Caco-2 (cell line): ENCODE measurements around the gene OSR1. TPM values are rescaled to one million over a fixed set of nuclear protein-coding genes. Genes with fewer than 3 reads are reported as not detected.
A peak's percentile ranks its signal among the peaks of the same experiment; 100 is the strongest.

Experiments
- BruUV-seq: library from RNA; stranded (reverse); fragments of 400-500 nt; replicated peaks from 2 replicates; lab custom pipeline; 2021; lab: Mats Ljungman, UMichigan
- CTCF ChIA-PET: fragments of 300-600 bp; sonication (Branson Sonifier 250); formaldehyde crosslinking; loops from one replicate; lab custom pipeline; 2022; ENCODE audit warnings: antibody characterized with exemption; lab: Charles Lee
- POLR2A ChIA-PET: fragments of 300-600 bp; sonication (Branson Sonifier 250); formaldehyde crosslinking; loops from one replicate; lab custom pipeline; 2022; ENCODE audit warnings: antibody characterized with exemption; lab: Charles Lee
- DNase-seq, 2 experiments: peaks; one replicate each; pipeline versions ENCODE4 v3.0.0 to v3.0.0-alpha.2; 2020 to 2022
- H3K27me3 ChIP-seq: replicated peaks from 2 replicates; pipeline ENCODE4 v1.6.0; 2011; ENCODE audit warnings: low read length; ENCODE audit not compliant: control insufficient read depth, insufficient read depth
- H3K36me3 ChIP-seq: 2 replicates; pipeline ENCODE4 v1.5.1; 2011; ENCODE audit warnings: low read length; ENCODE audit not compliant: control insufficient read depth, insufficient read depth
- H3K4me1 ChIP-seq: fragments of 250-450 bp; sonication (Bioruptor Pico); 2 replicates; pipeline ENCODE4 v1.5.1; 2020; ENCODE audit warnings: mild to moderate bottlenecking
- H3K4me3 ChIP-seq: 2 replicates; pipeline ENCODE4 v1.5.1; 2011; ENCODE audit warnings: low read depth, mild to moderate bottlenecking, control low read depth, low read length
- H3K9me3 ChIP-seq: fragments of 250-450 bp; sonication (Bioruptor Pico); 2 replicates; pipeline ENCODE4 v1.5.1; 2020; ENCODE audit warnings: mild to moderate bottlenecking, moderate library complexity
- H3K27ac Mint-ChIP-seq: one replicate; pipeline ENCODE4 v1.8.0; 2022; ENCODE audit warnings: mixed read lengths; ENCODE audit not compliant: unreplicated experiment
- H3K27me3 Mint-ChIP-seq: one replicate; pipeline ENCODE4 v1.8.0; 2022; ENCODE audit warnings: mixed read lengths; ENCODE audit not compliant: insufficient read depth, unreplicated experiment
- H3K36me3 Mint-ChIP-seq: one replicate; pipeline ENCODE4 v1.8.0; 2022; ENCODE audit warnings: mild to moderate bottlenecking, mixed read lengths; ENCODE audit not compliant: insufficient read depth, unreplicated experiment
- H3K4me1 Mint-ChIP-seq: one replicate; pipeline ENCODE4 v1.8.0; 2022; ENCODE audit warnings: low read depth, mixed read lengths; ENCODE audit not compliant: unreplicated experiment
- H3K4me3 Mint-ChIP-seq: one replicate; pipeline ENCODE4 v1.8.0; 2022; ENCODE audit warnings: mild to moderate bottlenecking, moderate library complexity, mixed read lengths; ENCODE audit not compliant: unreplicated experiment
- H3K9me3 Mint-ChIP-seq: one replicate; pipeline ENCODE4 v1.8.0; 2022; ENCODE audit warnings: mixed read lengths; ENCODE audit not compliant: unreplicated experiment
- intact Hi-C: fragments of 100-400 bp; cut with micrococcal nuclease; formaldehyde crosslinking; loops from one replicate; pipeline ENCODE4 v1.10.0; 2022; ENCODE audit not compliant: unreplicated experiment
- total RNA-seq: library from RNA; stranded (reverse); gene quantifications from 2 replicates; pipeline ENCODE4 v1.2.3, GENCODE V29; 2022
- TF ChIP-seq, protein P1 (sequence below), 2 experiments: fragments of 200-600 bp in 1 of 2; IDR thresholded peaks; 1 replicate in 1 of 2; 2 replicates in 1 of 2; pipeline versions ENCODE4 v1.5.1 to v1.8.0; 2011 to 2022; ENCODE audit warnings: antibody characterized with exemption in 1 of 2, control low read depth in 1 of 2, inconsistent platforms in 1 of 2, low read depth in 1 of 2, low read length in 1 of 2, mild to moderate bottlenecking in 1 of 2, moderate library complexity in 1 of 2; ENCODE audit not compliant: insufficient read depth in 1 of 2, severe bottlenecking in 1 of 2, unreplicated experiment in 1 of 2

Gene OSR1
- total RNA-seq, 1 experiment from 2014 or later, result 3.2 TPM

DNA sequence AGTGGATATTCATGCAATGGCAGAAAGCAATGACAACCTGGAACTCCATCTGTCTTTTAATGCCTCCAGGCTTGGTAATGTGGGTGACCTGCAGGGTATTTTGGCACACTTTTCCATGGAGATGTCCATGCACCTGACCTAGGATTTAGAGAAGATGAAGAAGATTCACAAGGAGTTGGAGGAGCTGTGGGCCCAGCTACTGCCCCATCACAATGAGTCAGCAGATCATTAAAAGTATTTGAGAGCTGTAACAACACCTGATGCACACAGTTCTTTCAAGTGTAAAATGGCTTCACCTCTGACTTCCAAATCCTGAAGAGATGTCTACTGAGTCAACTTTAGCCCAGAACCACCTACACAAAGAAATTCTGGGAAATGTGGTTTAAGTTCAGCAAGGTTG is 22.1 kb upstream of the OSR1 start:
- H3K9me3 ChIP-seq, result no peaks in the 10 kb centered on the region
- DNase-seq, result no peak
- H3K36me3 ChIP-seq, result no peaks in the 10 kb centered on the region
- TF ChIP-seq, protein P1, sequence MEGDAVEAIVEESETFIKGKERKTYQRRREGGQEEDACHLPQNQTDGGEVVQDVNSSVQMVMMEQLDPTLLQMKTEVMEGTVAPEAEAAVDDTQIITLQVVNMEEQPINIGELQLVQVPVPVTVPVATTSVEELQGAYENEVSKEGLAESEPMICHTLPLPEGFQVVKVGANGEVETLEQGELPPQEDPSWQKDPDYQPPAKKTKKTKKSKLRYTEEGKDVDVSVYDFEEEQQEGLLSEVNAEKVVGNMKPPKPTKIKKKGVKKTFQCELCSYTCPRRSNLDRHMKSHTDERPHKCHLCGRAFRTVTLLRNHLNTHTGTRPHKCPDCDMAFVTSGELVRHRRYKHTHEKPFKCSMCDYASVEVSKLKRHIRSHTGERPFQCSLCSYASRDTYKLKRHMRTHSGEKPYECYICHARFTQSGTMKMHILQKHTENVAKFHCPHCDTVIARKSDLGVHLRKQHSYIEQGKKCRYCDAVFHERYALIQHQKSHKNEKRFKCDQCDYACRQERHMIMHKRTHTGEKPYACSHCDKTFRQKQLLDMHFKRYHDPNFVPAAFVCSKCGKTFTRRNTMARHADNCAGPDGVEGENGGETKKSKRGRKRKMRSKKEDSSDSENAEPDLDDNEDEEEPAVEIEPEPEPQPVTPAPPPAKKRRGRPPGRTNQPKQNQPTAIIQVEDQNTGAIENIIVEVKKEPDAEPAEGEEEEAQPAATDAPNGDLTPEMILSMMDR (IDR thresholded peaks at IDR 0.05; ENCODE audit: insufficient read depth in 1 of 2, low read depth in 1 of 2, low read length in 1 of 2, severe bottlenecking in 1 of 2, unreplicated experiment in 1 of 2), result no peak
- no peaks in the 10 kb centered on the region for H3K4me1 ChIP-seq
- no peaks in the 10 kb centered on the region for H3K27me3 ChIP-seq
- no peaks in the 10 kb centered on the region for H3K4me1 Mint-ChIP-seq
- ChIA-PET POLR2A (no interaction called here), CTCF (no interaction called here)
- intact Hi-C loops, result no loop called here
- peaks cover 9% of the 10 kb centered on the region for H3K27me3 Mint-ChIP-seq
- no peak overlapping the region for H3K4me3 Mint-ChIP-seq
- no peaks in the 10 kb centered on the region for H3K36me3 Mint-ChIP-seq
- no peaks in the 10 kb centered on the region for H3K9me3 Mint-ChIP-seq
- H3K27ac Mint-ChIP-seq, result no peak overlapping the region
- no TSS peak for BruUV-seq
- no peak overlapping the region for H3K4me3 ChIP-seq

- Histone ChIP-seq H3K27me3 (no peaks in the 10 kb centered on the region), H3K36me3 (no peaks in the 10 kb centered on the region), H3K4me1 (no peaks in the 10 kb centered on the region), H3K4me3 (no peak overlapping the region), H3K9me3 (no peaks in the 10 kb centered on the region)
- TF ChIP-seq, protein P1 (IDR thresholded peaks at IDR 0.05; ENCODE audit: insufficient read depth in 1 of 2, low read depth in 1 of 2, low read length in 1 of 2, severe bottlenecking in 1 of 2, unreplicated experiment in 1 of 2), result no peak
- POLR2A ChIA-PET, result no interaction called here
- Mint-ChIP-seq H3K27ac (no peak overlapping the region), H3K9me3 (no peaks in the 10 kb centered on the region), H3K4me1 (no peaks in the 10 kb centered on the region), H3K36me3 (no peaks in the 10 kb centered on the region), H3K4me3 (no peak overlapping the region), H3K27me3 (peaks cover 9% of the 10 kb centered on the region)
- BruUV-seq, result no TSS peak
- CTCF ChIA-PET, result no interaction called here
- intact Hi-C loops, result no loop called here
- DNase-seq, result no peak
These were observed 20.5 kb upstream of the OSR1 start for GRCh38 chr2:19378939-19379338.

DNA sequence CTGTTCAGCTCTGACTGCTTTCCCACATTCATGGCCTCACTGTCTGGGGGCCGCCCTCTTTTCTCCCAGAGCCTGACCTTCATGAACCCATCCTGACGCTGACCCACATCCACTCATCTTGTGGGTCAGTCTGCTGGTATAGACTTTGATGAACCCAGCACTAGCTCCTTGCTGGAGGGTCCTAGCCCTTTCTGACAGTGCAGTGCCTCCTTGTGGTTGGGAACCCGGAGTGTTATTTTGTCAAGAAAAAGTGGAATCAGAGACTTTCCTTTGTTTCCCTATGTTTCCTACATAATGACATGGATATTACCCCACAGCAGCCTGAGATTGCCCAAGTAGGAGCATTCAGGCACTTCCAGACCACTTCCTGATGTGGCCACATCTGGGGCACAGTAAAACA is 19.3 kb upstream of the OSR1 start:
- H3K27ac Mint-ChIP-seq, result no peak overlapping the region
- intact Hi-C loops, result no loop called here
- POLR2A ChIA-PET, result no interaction called here
- H3K9me3 Mint-ChIP-seq, result no peaks in the 10 kb centered on the region
- Histone ChIP-seq H3K36me3 (no peaks in the 10 kb centered on the region), H3K4me1 (no peaks in the 10 kb centered on the region), H3K4me3 (no peak overlapping the region), H3K9me3 (no peaks in the 10 kb centered on the region), H3K27me3 (no peaks in the 10 kb centered on the region)
- peaks cover 12% of the 10 kb centered on the region for H3K27me3 Mint-ChIP-seq
- H3K4me3 Mint-ChIP-seq, result no peak overlapping the region
- DNase-seq, result no peak
- CTCF ChIA-PET, result interaction anchor here (0.6 kb wide), 2 partner anchors 288 to 683 kb away, joined by 3 read pairs; no protein-coding TSS in a partner anchor
- TF ChIP-seq, protein P1 (IDR thresholded peaks at IDR 0.05; ENCODE audit: insufficient read depth in 1 of 2, low read depth in 1 of 2, low read length in 1 of 2, severe bottlenecking in 1 of 2, unreplicated experiment in 1 of 2), result peak in 1 of 2 experiments; percentile 15
- H3K4me1 Mint-ChIP-seq, result no peaks in the 10 kb centered on the region
- H3K36me3 Mint-ChIP-seq, result no peaks in the 10 kb centered on the region
- BruUV-seq, result no TSS peak
